Measurements from ENCODE around the gene PTCH1.
A peak's percentile ranks its signal among the peaks of the same experiment; 100 is the strongest.

PTCH1 gene

DNA sequence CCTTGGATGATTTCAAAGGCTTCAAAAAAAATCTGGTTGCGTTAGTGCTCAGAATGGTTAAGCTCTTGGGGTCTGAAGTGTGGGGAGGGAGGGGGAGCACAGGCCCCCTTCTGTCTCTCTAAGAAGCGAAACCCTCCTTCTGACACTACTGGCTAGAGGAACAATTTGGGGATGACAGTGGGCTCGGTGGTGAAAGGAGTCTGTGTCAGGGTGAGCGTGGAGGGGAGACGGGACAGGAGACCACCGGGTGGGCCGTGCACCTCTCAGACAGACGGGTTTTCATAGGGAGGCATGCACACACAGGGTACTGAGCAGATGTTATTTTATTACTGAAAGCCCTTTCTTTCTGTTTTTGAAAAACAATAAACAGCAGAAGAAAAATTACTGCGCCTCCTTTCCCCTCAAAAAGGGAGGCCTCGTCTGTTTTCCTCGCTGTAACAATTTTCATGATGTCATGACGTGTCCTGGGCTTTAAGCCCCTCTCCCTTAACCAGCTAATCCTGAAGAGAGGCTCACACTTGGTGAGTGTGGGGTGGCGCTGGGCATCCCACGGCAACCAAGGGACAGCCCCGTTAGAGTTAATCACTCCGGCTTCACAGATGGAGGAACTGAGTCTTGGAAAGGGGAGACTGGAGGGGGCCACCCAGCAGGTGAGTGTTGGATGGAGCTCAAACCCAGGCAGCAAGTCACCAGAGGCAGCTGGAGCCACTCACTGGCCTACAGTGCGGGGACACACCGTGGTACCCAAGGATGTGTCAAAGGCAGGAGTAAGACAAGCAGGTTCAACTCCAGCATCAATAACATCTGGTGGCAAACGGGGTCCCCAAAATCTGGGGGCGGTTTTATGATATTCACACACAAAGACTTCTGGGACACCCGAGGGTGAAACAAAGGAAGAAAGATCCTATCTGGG, 53.4 kb downstream of the PTCH1 start:
- no peak for DNase-seq (ENCODE audit: low read depth in 2 of 2)

- DNase-seq (ENCODE audit: low read depth in 2 of 2) = peak; percentile 77
Measured at GRCh38 chr9:95462249-95463147, 54.3 kb downstream of the PTCH1 start.

DNA sequence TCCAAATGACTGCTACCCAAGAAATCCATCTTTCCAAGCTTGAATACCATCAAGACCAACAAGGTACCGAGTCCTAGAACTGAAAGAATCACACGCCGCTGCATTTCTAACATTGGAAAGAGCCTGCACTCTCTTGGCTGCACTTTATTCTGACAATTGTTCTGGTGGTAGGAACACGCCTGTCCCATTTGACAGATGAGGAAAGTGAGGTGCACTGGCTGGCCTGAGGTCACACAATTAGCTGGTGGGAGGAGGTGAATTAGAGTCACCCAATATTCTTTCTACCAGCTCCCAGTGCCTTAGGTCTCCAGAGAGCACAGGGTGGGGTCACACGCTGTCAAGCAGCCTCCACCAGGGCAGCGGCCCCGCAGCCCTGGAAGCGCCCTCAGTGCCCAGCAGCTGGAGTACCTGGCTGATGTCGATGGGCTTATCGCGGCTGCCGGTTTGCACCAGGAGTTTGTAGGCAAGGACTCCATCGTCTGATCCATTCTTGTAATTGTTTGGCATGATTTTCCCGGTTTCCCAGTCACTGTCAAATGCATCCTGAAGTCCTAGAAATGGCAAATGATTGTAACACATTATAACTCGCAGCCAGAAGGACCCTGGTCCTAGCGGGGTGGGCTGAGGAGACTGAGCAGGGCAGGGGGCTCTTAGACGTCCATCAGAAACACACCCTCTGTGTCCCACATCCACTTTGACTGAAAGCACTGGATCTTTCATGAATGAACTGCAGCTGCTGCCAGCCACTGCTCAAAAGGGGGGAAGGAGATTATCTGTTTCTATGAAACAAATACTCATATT, 55.1 kb downstream of the PTCH1 start:
- no peak for DNase-seq (ENCODE audit: low read depth in 2 of 2)

- no peak for DNase-seq (ENCODE audit: low read depth in 2 of 2)
Measured at GRCh38 chr9:95460518-95461164, 56.1 kb downstream of the PTCH1 start.

DNA sequence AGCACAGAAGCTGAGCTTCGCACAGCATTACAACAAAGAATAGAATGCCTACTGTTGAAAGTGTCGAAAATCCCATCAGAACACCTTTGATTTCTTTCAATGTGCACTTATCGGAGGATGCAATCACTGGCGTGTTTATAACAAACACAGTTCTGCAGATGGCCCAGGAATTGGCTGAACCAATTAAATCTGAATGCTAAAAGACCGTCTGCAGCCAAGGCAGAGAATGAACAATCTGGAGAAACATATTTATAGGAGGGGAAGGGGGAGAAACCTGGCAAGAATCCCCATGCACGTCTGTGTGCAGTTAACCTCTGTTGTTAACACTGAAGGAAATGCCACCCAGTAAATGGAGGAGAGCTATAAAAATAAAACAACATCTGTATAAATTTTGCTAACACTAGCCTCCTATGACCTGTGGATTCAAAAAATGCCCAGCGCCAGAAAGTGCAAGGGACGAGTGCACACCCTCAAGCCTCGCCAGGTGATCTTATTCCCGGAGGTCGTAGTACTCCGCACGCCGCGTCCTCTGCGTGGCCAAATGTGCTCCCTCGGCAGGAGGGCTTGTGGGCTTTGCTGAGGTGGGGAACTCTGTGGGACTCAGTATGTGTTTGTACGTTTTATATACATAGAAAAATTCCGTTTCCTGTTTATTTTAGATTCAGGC, 56.8 kb downstream of the PTCH1 start:
- DNase-seq (ENCODE audit: low read depth in 2 of 2) = no peak

GRCh38 chr9:95459178-95459577, 57.6 kb downstream of the PTCH1 start:
- no peak for DNase-seq (ENCODE audit: low read depth in 2 of 2)

- DNase-seq (ENCODE audit: low read depth in 2 of 2) = no peak
Measured at GRCh38 chr9:95458666-95459065, 58.1 kb downstream of the PTCH1 start.

DNA sequence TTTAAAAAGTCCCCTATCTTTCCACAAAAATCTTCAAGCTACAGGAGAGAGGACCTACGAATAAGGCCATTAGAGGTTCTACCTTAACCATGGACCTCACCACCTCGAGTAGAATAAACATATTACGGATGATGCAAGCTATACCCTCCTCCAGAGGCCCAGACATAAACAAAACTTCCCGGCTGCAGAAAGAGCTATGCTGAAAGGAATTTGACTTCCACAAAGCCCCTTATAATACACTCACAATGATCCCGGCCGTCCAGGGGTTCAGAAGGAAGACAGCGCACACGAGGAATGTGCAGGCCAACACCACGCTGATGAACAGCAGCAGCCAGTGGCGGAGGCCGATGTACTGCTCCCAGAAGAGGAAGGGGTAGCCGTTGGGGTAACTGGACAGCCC, 59.0 kb downstream of the PTCH1 start:
- no peak for DNase-seq (ENCODE audit: low read depth in 2 of 2)

- DNase-seq (ENCODE audit: low read depth in 2 of 2) = no peak
Measured at GRCh38 chr9:95455714-95456113, 61.1 kb downstream of the PTCH1 start.

GRCh38 chr9:95452176-95452575, 64.6 kb downstream of the PTCH1 start:
- no peak for DNase-seq (ENCODE audit: low read depth in 2 of 2)

DNA sequence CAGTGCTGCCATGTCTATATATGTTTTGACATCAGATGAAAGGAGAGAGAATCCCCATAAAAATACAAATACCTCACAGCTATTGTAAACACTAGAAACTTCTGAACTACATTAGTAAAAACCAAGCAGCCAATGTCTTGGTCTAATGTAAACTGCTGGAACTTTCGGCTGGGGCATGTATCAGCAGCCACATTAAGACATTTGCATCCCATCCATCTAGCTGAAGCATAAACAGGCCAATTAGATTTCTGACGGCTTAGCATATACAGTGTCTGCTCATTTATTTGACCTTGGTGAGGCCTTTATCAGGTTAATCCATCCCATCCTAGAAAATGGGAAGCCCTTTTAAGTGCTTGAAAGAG, 65.7 kb downstream of the PTCH1 start:
- DNase-seq (ENCODE audit: low read depth in 2 of 2) = no peak

DNA sequence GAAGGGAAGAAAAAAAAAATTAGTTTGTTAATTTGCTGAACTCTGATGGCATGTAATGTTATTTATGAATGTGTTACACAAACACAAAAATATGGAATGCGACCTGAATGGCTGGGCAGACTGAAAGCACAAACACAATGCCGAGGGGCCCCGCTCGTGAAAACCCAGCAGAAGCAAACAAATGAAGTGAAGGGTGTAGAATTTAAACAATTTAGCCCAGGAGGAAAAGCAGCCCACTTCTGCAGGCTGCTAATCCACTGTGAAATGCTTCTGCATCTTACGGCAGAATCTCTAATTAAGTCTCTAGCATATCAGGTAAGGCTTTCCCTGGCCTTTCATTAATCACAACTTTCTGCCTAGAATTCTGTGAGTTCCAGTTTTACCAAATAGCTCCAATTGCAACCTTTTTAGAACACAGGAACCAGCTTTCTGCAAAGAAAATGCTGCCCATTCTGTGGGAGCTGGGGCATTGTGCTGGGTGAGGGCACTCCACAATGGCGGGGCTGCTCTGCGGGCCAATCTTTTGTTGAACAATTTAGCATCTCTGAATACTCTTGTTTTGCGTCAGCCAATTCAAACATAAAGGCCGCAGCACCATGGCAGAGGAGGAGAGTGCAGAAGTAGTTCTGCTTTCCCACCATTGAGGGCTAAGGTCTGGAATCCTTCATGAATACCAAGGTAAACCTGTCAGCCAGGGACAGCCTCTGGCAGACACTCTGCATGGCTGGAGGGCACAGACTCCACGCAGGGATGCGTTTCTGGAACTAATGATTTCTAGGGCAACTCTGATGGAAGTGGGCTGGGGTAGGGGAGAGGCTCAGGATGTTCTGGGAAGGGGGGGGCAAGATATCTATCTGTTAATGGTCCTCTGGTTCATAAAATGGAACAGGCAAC, 66.4 kb downstream of the PTCH1 start:
- no peak for DNase-seq (ENCODE audit: low read depth in 2 of 2)

DNA sequence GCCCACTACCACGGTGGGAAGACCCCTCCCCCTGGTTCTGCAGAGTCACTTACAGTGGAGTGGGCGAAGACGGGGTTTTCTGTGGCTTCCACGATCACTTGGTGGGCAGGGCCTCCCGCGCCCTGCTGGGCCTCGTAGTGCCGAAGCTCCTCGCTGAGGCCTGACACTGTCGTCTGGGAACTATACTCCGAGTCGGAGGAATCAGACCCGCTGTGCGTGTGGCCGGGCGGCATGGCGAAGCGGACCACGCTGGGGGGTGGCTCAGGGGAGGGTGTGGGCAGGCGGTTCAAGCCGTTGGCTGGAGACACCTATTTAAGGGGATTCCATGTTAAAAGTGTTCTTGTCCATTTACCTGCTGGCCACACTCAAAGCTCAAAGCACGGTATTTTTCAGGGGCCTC, 67.8 kb downstream of the PTCH1 start:
- DNase-seq (ENCODE audit: low read depth in 2 of 2) = no peak

- no peak for DNase-seq (ENCODE audit: low read depth in 2 of 2)
Measured at GRCh38 chr9:95447660-95448420, 68.9 kb downstream of the PTCH1 start.

DNA sequence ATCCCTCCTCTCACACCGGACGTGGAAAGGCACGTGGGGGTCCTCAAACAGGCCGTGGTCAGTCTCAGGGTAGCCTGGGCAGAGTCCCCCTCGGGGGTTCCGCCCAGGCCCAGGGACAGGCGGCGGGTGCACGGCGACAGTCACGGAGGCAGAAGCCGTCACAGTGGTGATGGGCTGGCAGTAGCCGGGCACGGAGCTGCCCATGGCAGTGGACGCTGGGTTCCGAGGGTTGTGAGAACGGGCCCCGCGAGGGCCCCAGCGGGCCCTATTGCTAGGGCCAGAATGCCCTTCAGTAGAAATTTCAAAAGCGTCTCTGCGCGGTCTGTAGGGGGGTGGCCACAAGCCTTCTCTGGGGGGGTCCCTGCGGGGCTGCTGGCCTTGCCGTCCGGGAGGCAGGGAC, 69.8 kb downstream of the PTCH1 start:
- no peak for DNase-seq (ENCODE audit: low read depth in 2 of 2)

DNA sequence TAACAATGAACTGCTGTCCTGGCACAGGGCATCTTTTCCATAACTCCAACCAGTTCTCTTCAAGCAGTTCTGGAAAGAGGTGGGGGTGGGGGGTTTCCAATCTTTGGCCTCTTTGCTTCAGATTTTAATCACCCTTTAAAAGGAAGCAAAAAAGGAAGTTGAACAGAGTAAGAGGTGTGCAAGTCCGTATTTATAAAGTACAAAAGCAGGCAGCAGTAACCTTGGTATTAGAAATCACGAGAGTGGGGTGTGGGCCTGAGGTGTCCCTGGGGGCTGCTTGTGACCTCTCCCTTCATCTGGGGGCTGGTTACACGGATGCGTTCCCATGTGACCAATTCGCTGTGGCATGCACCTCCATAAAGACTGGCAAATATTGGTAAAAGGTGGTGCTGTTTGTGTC, 70.5 kb downstream of the PTCH1 start:
- DNase-seq (ENCODE audit: low read depth in 2 of 2) = no peak

DNA sequence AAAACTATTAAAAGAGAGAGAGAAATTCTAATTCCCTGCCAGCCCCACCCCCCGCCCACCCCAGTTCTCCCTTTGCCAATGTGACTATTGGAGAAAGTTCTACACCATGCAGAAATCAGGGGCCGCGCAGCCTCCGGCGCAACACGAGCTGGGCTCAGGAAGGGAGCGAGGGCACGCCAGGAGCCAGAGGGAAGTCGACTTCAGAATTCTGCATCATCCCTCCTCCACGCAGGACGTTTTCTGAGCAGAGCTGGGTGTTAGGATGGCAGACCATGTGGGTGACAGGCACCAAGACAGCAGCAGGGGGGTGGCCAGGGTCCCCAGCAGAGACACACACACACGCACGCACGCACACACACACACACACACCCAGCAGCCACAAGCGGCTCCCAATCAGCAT, 72.6 kb downstream of the PTCH1 start:
- no peak for DNase-seq (ENCODE audit: low read depth in 2 of 2)

DNA sequence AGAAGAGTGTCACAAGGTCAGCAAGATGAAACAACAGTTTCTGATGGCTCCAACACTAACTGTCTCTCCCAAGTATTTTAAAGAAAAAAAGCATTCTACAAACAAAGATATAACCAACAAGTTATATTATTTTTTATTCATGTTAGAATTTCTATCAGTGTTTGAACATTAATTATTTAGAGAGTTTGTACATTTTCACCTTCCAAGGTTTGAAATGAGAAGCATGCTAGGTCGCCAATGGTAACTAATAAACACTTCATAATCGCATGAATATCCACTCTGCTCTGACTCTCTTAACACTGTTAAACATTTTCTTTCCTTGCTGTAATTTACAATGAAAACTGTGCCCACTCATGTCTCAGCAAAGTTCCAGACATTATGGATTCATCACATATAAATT, 73.5 kb downstream of the PTCH1 start:
- DNase-seq (ENCODE audit: low read depth in 2 of 2) = no peak

- DNase-seq (ENCODE audit: low read depth in 2 of 2) = no peak
Measured at GRCh38 chr9:95441081-95441480, 75.7 kb downstream of the PTCH1 start.
